Measurements from ENCODE around the gene SLC35G4.
"Not testable (repeated sequence)": the region's sequence is repeated elsewhere in the genome, so short reads cannot be mapped to it uniquely, and the experiment has no call there.

The SLC35G4 gene

DNA sequence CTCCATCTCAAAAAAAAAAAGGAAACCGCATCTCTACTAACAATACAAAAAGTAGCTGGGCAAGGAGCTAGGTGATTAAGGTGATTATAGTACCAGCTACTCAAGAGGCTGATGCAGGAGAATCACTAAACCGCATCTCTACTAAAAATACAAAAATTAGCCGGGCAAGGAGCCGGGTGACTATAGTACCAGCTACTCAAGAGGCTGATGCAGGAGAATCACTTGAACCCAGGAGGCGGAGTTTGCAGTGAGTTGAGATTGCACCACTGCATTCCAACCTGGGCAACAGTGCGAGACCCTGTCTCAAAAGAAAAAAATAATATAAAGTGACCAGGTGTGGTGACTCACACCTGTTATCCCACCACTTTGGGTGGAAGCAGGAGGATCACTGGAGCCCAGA lies 5.6 kb downstream of the SLC35G4 start:
- DNase-seq, result not testable (repeated sequence)

DNA sequence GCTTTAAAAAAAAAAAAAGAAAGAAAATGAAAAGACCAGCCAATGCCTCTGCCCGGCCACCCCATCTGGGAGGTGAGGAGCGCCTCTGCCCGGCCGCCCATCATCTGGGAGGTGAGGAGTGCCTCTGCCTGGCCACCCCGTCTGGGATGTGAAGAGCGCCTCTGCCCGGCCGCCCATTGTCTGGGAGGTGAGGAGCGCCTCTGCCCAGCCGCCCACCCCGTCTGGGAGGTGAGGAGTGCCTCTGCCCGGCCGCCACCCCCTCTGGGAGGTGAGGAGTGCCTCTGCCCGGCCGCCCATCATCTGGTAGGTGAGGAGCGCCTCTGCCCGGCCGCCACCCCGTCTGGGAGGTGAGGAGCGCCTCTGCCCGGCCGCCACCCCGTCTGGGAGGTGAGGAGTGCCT lies 37.9 kb downstream of the SLC35G4 start:
- not testable (repeated sequence) for DNase-seq

DNA sequence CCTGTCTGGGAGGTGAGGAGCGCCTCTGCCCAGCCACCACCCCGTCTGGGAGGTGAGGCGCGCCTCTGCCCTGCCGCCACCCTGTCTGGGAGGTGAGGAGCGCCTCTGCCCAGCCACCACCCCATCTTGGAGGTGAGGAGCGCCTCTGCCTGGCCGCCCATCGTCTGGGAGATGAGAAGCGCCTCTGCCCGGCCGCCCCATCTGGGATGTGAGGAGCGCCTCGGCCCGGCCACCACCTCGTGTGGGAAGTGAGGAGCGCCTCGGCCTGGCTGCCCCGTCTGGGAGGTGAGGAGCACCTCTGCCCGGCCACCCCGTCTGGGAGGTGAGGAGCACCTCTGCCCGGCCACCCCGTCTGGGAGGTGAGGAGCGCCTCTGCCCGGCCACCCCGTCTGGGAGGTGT lies 38.4 kb downstream of the SLC35G4 start:
- DNase-seq, result not testable (repeated sequence)

DNA sequence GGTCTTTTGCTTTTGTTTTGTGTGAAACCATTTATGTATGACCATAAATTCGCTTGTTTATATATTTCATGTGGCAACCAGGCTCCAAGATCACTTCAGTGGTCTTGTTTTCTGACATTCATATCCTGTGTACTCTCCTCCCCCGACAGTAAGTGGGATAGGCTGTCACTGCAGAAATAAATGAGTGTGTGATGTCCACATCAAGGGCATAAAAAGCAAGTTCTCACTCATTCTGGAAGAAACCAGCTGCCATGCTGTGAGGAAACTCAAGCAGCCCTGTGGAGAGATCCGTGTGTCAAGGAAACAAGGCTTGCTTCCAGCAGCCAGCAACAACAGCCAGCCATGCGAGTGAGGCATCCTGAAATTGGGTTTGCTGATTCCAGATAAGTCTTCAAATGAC lies 40.4 kb downstream of the SLC35G4 start:
- no peak for DNase-seq

DNA sequence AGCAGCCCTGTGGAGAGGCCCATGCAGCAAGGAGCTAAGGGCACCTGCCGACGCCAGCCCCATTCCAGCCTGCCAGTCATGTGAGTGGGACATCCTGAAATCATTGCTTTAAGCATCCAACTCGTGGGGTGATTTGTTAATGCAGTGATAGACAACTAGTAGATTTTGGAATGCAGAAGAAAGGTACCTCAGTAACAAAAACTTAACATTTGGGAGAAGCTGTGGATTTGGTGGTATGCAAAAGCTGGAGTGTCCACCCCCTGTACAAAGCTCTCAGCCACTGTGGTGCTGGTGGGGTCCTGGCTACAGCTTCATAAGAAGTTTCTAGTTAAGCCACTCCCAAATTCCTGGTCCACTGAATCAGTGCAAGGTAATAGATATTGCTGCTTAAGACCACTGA lies 42.5 kb downstream of the SLC35G4 start:
- no peak for DNase-seq

DNA sequence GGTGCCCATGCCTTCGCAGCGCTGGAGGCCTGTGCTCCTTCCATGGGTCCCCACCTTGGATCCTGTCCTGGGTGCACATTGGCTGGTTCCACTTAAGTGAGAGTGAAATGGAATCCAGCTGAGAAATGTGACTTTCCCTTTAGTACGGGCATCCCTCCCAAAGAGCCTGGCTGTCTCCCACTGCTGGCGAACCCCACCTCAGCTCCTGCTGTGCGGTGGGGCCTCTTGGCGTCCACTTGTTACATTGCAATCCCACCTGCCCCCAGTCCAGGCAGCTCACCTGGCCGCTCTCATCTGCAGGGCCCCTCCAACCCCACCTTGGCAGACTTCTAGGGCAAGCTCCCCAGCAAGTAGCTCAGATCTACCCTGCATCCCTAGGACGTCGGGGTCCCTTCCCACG lies 44.1 kb downstream of the SLC35G4 start:
- no peak for DNase-seq

DNA sequence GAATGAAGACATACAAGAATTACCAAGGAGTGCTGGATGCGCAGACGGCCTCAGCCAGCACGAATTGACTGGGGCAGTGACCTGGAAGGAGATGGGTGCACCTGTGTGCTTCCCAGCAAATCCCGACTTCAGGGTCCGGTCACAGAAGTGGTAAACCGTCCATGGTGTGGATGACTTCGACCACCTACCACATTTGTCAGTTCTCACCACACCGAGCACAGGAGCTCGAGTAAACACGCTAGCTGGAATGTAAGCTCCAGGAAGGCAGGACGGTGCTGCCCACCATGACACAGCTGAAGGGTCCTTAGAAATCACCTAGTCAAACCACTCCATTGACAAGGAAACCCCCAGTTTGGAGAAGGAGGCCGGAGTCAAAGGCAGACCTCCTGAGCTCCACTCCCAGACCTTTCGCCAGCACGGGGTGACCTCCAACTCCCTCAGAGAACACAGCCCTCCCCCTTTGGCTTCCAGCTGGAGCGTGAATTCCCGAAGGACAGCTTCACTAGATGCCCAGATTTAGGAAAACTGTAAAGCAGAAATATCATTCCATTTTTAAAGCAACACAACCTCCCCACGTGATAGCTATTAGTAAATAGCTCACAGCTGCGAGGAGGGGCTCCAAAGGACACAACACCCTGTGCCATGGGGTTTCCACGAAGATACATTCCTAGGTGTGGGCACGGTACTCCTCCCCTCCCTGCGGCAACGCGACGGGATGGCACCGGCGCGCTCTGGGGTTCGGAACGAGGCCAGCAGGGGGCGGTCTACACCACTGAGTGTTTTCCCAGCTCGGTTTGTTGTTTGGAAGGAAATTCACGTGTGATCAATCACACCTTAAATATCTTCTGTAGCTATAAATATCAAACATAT lies 45.6 kb downstream of the SLC35G4 start:
- DNase-seq, result no peak

DNA sequence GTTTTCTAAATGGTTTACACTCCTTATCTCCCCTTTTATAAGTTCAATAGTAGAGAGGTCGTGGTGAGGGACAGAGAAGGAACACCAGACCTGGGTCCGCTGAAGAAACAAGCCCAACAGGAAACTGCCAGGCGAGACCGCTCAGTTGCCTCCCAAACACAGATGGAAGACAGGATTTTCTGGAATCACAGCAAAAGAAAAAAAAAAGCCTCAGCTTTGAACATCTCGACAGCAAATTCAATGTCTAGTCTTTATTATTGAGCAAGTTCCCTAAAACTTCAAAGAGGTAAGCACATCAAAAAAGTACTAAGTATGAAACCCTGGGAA lies 46.2 kb downstream of the SLC35G4 start:
- DNase-seq, result no peak

DNA sequence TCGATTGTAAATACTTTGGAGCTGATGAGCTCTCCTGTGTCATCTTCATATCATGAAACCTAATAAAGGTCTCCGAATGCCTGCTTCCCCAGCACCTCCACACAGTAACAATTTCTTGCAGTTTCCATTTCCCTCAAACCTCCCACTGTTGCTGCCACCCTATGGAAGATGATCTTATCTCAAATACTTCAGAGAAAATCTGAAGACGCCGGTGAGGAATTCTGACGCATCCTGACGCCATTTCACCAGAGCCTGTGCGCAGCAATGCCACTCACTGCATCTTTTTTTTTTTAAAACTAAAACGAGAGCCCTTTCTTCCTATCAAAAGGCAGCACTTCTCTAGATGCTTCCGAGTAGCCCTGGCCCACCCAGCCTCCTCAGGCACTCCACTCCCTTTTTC lies 47.8 kb downstream of the SLC35G4 start:
- no peak for DNase-seq

DNA sequence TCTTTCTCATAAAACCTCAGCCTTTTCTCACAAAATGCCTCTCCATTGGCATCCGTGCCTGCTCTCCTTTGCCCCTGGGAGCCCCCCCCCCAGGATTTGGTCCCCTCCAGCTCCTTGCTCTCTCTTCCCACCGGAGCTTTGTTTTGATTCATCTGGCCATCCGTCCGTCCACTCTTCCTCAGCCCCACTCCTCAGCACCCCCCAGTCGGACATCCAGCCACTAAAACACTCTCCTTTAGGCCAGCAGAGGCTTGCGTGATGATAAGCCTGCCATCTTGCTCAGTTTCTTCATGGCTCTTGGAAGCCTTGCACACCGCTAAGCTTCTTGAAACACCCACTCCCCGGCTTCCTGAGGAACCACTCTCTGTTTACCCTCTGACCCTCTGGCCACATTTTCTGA lies 48.2 kb downstream of the SLC35G4 start:
- no peak for DNase-seq

DNA sequence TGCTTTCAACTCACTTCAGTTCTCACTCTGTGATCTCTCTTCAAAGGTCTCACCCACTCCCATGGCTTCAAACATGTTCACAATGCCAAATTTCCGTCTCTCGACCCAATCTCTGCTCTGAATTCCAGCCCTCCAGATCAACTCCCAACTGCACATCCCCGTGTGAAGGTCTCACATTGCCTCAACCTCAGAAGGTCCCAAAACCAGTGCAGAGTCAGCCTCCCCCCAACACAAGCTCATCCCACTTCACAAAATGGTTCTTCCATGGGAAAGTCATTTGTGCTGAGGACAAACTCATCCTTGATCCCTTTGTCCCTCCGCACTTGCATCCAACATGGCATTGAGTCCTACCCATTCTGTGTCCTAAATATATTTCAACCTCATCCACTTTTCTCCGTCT lies 48.6 kb downstream of the SLC35G4 start:
- DNase-seq, result no peak

DNA sequence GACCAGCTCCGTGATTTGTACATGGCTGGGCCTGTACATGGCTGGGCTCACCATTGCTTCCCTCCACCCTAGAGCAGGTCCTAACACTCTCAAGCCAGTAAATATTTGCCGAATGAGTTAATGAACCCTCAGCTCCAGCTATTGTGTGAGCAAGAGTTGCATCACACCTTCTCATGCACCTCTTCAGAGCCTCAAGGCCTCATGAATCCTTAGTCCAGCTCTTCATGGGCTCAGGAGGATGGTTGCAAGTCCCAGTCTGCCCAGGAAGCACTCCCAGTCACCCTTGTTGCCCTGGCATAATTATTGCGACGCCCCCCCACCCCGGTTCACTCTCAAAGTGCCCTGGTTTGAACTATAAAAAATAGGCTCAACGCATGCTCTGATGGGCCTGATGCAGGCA lies 49.6 kb downstream of the SLC35G4 start:
- DNase-seq, result no peak
